IMR-90 (cell line): ENCODE data around the gene NAA38. TPM values are rescaled to one million over a fixed set of nuclear protein-coding genes. Genes with fewer than 3 reads are reported as not detected.
A peak's percentile ranks its signal among the peaks of the same experiment; 100 is the strongest.

Source experiments
- ATAC-seq: fragments of 200-7000 bp; cut with Tn5 transposase; 2 replicates; pipeline ENCODE4 v1.9.1; 2020; ENCODE audit warnings: low read depth, mild to moderate bottlenecking, moderate library complexity
- BruUV-seq: library from RNA; stranded (reverse); fragments of 400-500 nt; replicated peaks from 2 replicates; lab custom pipeline; 2021; lab: Mats Ljungman, UMichigan
- CTCF ChIA-PET: fragments of 300-600 bp; formaldehyde crosslinking; extraction: SDS; loops from one replicate; lab custom pipeline; 2021; ENCODE audit warnings: antibody characterized with exemption; lab: Yijun Ruan, JAX
- POLR2A ChIA-PET: fragments of 300-600 bp; sonication (Branson Sonifier 250); formaldehyde crosslinking; loops from one replicate; lab custom pipeline; 2022; ENCODE audit warnings: antibody characterized with exemption; ENCODE audit not compliant: unreplicated experiment; lab: Charles Lee
- DNase-seq: peaks from one replicate; pipeline ENCODE4 v3.0.0; 2013
- H2AFZ ChIP-seq: replicated peaks from 2 replicates; pipeline ENCODE3; 2013; ENCODE audit warnings: low read length, mild to moderate bottlenecking; ENCODE audit not compliant: poor library complexity
- H2AK5ac ChIP-seq: 2 replicates; pipeline ENCODE4 v1.6.1; 2013; ENCODE audit warnings: low read depth, low read length, inconsistent platforms
- H2AK9ac ChIP-seq: replicated peaks from 2 replicates; pipeline ENCODE3; 2013; ENCODE audit warnings: mild to moderate bottlenecking, low read depth, low read length, moderate library complexity; ENCODE audit not compliant: poor library complexity
- H2BK120ac ChIP-seq: 2 replicates; pipeline ENCODE4 v1.6.1; 2013; ENCODE audit warnings: low read depth, low read length, inconsistent platforms
- H2BK15ac ChIP-seq: 3 replicates; pipeline ENCODE4 v1.6.1; 2013; ENCODE audit warnings: low read depth, low read length, inconsistent platforms
- H2BK20ac ChIP-seq: 2 replicates; pipeline ENCODE4 v1.6.1; 2013; ENCODE audit warnings: low read depth, mild to moderate bottlenecking, inconsistent platforms, low read length, moderate library complexity
- H2BK5ac ChIP-seq: 2 replicates; pipeline ENCODE4 v1.6.1; 2013; ENCODE audit warnings: mild to moderate bottlenecking, low read depth, low read length, inconsistent platforms; ENCODE audit not compliant: poor library complexity, severe bottlenecking
- H3K14ac ChIP-seq: replicated peaks from 2 replicates; pipeline ENCODE4 v1.6.1; 2013; ENCODE audit warnings: low read depth, low read length, inconsistent platforms
- H3K18ac ChIP-seq: 2 replicates; pipeline ENCODE4 v1.6.1; 2013; ENCODE audit warnings: low read depth, low read length, control low read depth
- H3K23ac ChIP-seq: 2 replicates; pipeline ENCODE4 v1.6.1; 2013; ENCODE audit warnings: low read depth, low read length, inconsistent platforms
- H3K27ac ChIP-seq: 2 replicates; pipeline ENCODE4 v1.5.1; 2013; ENCODE audit warnings: mild to moderate bottlenecking, control low read depth, low read length; ENCODE audit not compliant: insufficient read depth
- H3K27me3 ChIP-seq: 2 replicates; pipeline ENCODE4 v1.6.1; 2013; ENCODE audit warnings: low read length; ENCODE audit not compliant: control insufficient read depth, insufficient read depth
- H3K36me3 ChIP-seq: 2 replicates; pipeline ENCODE4 v1.6.1; 2013; ENCODE audit warnings: low read length, mixed read lengths; ENCODE audit not compliant: control insufficient read depth, insufficient read depth
- H3K4ac ChIP-seq: 2 replicates; pipeline ENCODE4 v1.6.1; 2013; ENCODE audit warnings: low read depth, low read length, inconsistent platforms
- H3K4me1 ChIP-seq: 2 replicates; pipeline ENCODE4 v1.6.1; 2013; ENCODE audit warnings: low read length, mixed read lengths; ENCODE audit not compliant: control insufficient read depth, insufficient read depth
- H3K4me2 ChIP-seq: 2 replicates; pipeline ENCODE4 v1.6.1; 2013; ENCODE audit warnings: low read depth, mild to moderate bottlenecking, control low read depth, low read length, moderate library complexity
- H3K4me3 ChIP-seq: 2 replicates; pipeline ENCODE4 v1.5.1; 2013; ENCODE audit warnings: low read depth, mild to moderate bottlenecking, control low read depth, low read length, moderate library complexity; ENCODE audit not compliant: insufficient read depth
- H3K56ac ChIP-seq: 2 replicates; pipeline ENCODE4 v1.6.1; 2013; ENCODE audit warnings: low read length, inconsistent platforms; ENCODE audit not compliant: insufficient read depth; ENCODE audit errors: extremely low read depth
- H3K79me1 ChIP-seq, 2 experiments: 2 replicates each; pipeline ENCODE4 v1.6.1; 2013; ENCODE audit warnings: low read length in 2 of 2, inconsistent platforms in 1 of 2, low read depth in 1 of 2
- H3K9ac ChIP-seq: 2 replicates; pipeline ENCODE4 v1.6.1; 2013; ENCODE audit warnings: low read depth, low read length, control low read depth
- H3K9me1 ChIP-seq: 2 replicates; pipeline ENCODE4 v1.6.1; 2013; ENCODE audit warnings: low read length, inconsistent platforms; ENCODE audit not compliant: insufficient read depth
- H3K9me3 ChIP-seq: 2 replicates; pipeline ENCODE4 v1.6.1; 2013; ENCODE audit warnings: low read length; ENCODE audit not compliant: control insufficient read depth, insufficient read depth
- H4K20me1 ChIP-seq: 2 replicates; pipeline ENCODE4 v1.6.1; 2013; ENCODE audit warnings: low read length, inconsistent platforms; ENCODE audit not compliant: insufficient read depth
- H4K5ac ChIP-seq: 2 replicates; pipeline ENCODE4 v1.6.1; 2013; ENCODE audit warnings: mild to moderate bottlenecking, low read depth, low read length, control low read depth
- H4K8ac ChIP-seq, 2 experiments: 2 replicates each; pipeline ENCODE4 v1.6.1; 2013; ENCODE audit warnings: low read depth in 2 of 2, low read length in 2 of 2, control low read depth in 1 of 2, inconsistent platforms in 1 of 2
- H4K91ac ChIP-seq: 2 replicates; pipeline ENCODE4 v1.6.1; 2013; ENCODE audit warnings: low read depth, low read length, inconsistent platforms; ENCODE audit not compliant: insufficient read depth
- BHLHE40 ChIP-seq: fragments of 150-350 bp; IDR thresholded peaks from 2 replicates; pipeline ENCODE4 v1.6.1; 2016; ENCODE audit warnings: mild to moderate bottlenecking, low read depth, low read length
- CEBPB ChIP-seq: IDR thresholded peaks from 2 replicates; pipeline ENCODE4 v1.6.1; 2012; ENCODE audit warnings: low read depth, low read length, improper control_type of control experiment
- FOS ChIP-seq: fragments of 150-350 bp; IDR thresholded peaks from 2 replicates; pipeline ENCODE4 v1.6.1; 2016; ENCODE audit warnings: low read depth, low read length
- MAFK ChIP-seq: IDR thresholded peaks from 2 replicates; pipeline ENCODE4 v1.6.1; 2012; ENCODE audit warnings: low read depth, low read length, improper control_type of control experiment
- MXI1 ChIP-seq: IDR thresholded peaks from 2 replicates; pipeline ENCODE4 v1.6.1; 2012; ENCODE audit warnings: low read depth, mild to moderate bottlenecking, low read length, moderate library complexity, borderline replicate concordance
- RFX5 ChIP-seq: IDR thresholded peaks from 2 replicates; pipeline ENCODE4 v1.8.0; 2012; ENCODE audit warnings: low read depth, mild to moderate bottlenecking, low read length, moderate library complexity
- SMC3 ChIP-seq: fragments of 150-350 bp; IDR thresholded peaks from 2 replicates; pipeline ENCODE4 v1.6.1; 2016; ENCODE audit warnings: low read depth, mild to moderate bottlenecking, antibody characterized with exemption, low read length, moderate library complexity
- USF2 ChIP-seq: fragments of 150-350 bp; IDR thresholded peaks from 2 replicates; pipeline ENCODE4 v1.6.1; 2017; ENCODE audit warnings: mild to moderate bottlenecking, antibody characterized with exemption, low read length, low read depth
- WGBS, 2 experiments: methylation state at CpG; one replicate each; pipeline versions ENCODE4 v1.1.5 to v1.1.7; 2013; ENCODE audit warnings: missing lambda C conversion rate in 2 of 2; ENCODE audit not compliant: insufficient read length in 1 of 2; ENCODE audit errors: extremely low coverage in 2 of 2; 5-methylcytosine and 5-hydroxymethylcytosine counted together
- dilution Hi-C: fragments of 300-500 bp; cut with HindIII; formaldehyde crosslinking; loops from one replicate; pipeline ENCODE4 v1.14.3; 2018; ENCODE audit warnings: low sequenced_read_pairs; ENCODE audit not compliant: unreplicated experiment
- in situ Hi-C: fragments of 300-500 bp; cut with MboI; formaldehyde crosslinking; loops from 3 replicates; pipeline ENCODE4 v1.14.3; 2019; ENCODE audit warnings: low sequenced_read_pairs, inconsistent platforms, mixed read lengths
- intact Hi-C: fragments of 100-400 bp; cut with micrococcal nuclease; formaldehyde crosslinking; loops from 2 replicates; pipeline ENCODE4 v1.10.0; 2022
- polyA plus RNA-seq, 3 experiments: library from polyadenylated mRNA; depleted of rRNA; stranded (reverse); fragments of >200 nt; gene quantifications; 2 replicates each; pipeline ENCODE4 v1.2.3, GENCODE V29; 2012; ENCODE audit warnings: low replicate concordance in 1 of 3
- total RNA-seq: library from RNA; depleted of rRNA; stranded (reverse); fragments of >200 nt; gene quantifications from 2 replicates; pipeline ENCODE4 v1.2.3, GENCODE V29; 2012

The NAA38 gene
- total and polyA plus RNA-seq, 2 of the 4 experiments (the other 2 are of a cell fraction): 40.7 to 76.8 TPM

DNA sequence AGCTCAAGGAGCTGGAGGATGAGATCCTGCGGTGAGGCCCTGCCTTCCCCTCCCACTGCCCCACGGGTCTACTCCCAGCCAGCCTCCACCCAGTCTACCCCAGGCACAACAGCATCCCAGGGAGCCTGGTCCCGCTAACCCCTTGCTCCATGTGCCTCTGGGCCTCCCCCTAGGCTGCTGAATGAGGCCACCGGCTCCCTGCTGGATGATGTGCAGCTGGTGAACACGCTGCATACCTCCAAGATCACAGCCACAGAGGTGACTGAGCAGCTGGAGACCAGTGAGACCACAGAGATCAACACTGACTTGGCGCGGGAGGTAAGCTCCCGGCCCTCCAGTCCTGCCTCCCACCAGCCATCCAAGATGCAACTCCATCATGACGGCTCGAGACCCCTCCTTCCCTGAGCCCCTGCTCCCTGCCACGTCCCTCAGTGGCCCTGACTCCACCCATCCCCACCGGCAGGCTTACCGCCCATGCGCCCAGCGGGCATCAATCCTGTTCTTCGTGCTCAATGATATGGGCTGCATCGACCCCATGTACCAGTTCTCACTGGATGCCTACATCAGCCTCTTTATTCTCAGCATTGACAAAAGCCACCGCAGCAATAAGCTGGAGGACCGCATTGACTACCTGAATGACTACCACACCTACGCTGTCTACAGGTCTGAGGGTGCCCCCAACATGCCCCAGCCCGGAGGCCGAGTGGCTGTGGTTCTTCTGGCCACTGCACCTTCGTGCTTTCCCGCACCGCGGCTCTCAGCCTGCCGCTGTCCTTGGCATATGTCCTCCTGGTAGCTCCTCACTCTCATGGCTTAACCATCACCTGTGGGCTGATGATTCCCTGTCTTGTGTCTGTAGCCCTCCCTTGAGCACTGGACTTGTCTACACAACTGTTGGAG, 38.4 kb downstream of the NAA38 start:
- Histone ChIP-seq H3K27ac (no peak overlapping the region), H3K18ac (no peak overlapping the region), H3K9me1 (no peaks in the 10 kb centered on the region), H3K9me3 (no peaks in the 10 kb centered on the region), H3K14ac (no peak overlapping the region), H2AK9ac (no peak overlapping the region), H3K9ac (no peak overlapping the region), H2BK5ac (no peak overlapping the region), H4K91ac (no peak overlapping the region), H3K36me3 (no peaks in the 10 kb centered on the region), H3K4me1 (no peaks in the 10 kb centered on the region), H3K27me3 (peaks cover 49% of the 10 kb centered on the region), H2BK15ac (no peak overlapping the region), H2AFZ (peak overlapping the region; percentile 63), H4K5ac (no peak overlapping the region), H2BK20ac (no peak overlapping the region), H4K8ac (no peak overlapping the region), H4K20me1 (no peaks in the 10 kb centered on the region; the same call in none of the 2 replicates), H3K4me2 (no peak overlapping the region), H3K23ac (no peak overlapping the region), H3K4me3 (no peak overlapping the region), H3K79me1 (no peaks in the 10 kb centered on the region), H3K4ac (no peak overlapping the region), H2AK5ac (no peak overlapping the region), H2BK120ac (no peak overlapping the region), H3K56ac (no peak overlapping the region)
- BruUV-seq: no TSS peak
- dilution Hi-C loops (no loop called here), intact Hi-C loops (no loop called here), in situ Hi-C loops (no loop called here)
- ATAC-seq (no peak), DNase-seq (no peak)
- 75% methylated on average over 6 of the region's 27 CpGs; no CpG with 5 or more reads in 1 of the 2 experiments for WGBS, 2 experiments
- CTCF ChIA-PET: interaction anchor here (1.8 kb wide), 1 partner anchor 76 kb away, joined by 5 read pairs; no protein-coding TSS in a partner anchor
- TF ChIP-seq RFX5: no peak
- TF ChIP-seq FOS: no peak
- TF ChIP-seq MAFK: no peak
- TF ChIP-seq MXI1: no peak
- no peak for TF ChIP-seq SMC3
- TF ChIP-seq USF2: no peak
- TF ChIP-seq BHLHE40: no peak
- no peak for TF ChIP-seq CEBPB
- POLR2A ChIA-PET: no interaction called here
